Activated CD4-positive, alpha-beta T cell treated with anti-CD3 and anti-CD28 coated beads, Interleukin-2, amount 10 ng/mL, durations not matched to agents 7 days and 5 days (primary cell): ENCODE results near the gene CCDC33. TPM values are rescaled to one million over a fixed set of nuclear protein-coding genes. Genes with fewer than 3 reads are reported as not detected.

ENCODE experiments used
- CTCF ChIA-PET: fragments of 350-600 bp; sonication (Branson Sonifier 250); formaldehyde crosslinking; loops from one replicate; lab custom pipeline; 2021; ENCODE audit warnings: antibody characterized with exemption; lab: Charles Lee
- POLR2A ChIA-PET: fragments of 350-600 bp; sonication (Branson Sonifier 250); formaldehyde crosslinking; loops from one replicate; lab custom pipeline; 2021; ENCODE audit warnings: antibody characterized with exemption; lab: Charles Lee
- DNase-seq: peaks from one replicate; pipeline ENCODE4 v3.0.0-alpha.2; 2020
- H3K27ac Mint-ChIP-seq: one replicate; pipeline ENCODE4 v1.8.0; 2021; ENCODE audit warnings: mild to moderate bottlenecking, moderate library complexity, mixed read lengths
- H3K27me3 Mint-ChIP-seq: one replicate; pipeline ENCODE4 v1.8.0; 2021; ENCODE audit warnings: mixed read lengths
- H3K36me3 Mint-ChIP-seq: one replicate; pipeline ENCODE4 v1.8.0; 2021; ENCODE audit warnings: low read depth, mixed read lengths
- H3K4me1 Mint-ChIP-seq: one replicate; pipeline ENCODE4 v1.8.0; 2021; ENCODE audit warnings: mixed read lengths
- H3K4me3 Mint-ChIP-seq: one replicate; pipeline ENCODE4 v1.8.0; 2021; ENCODE audit warnings: mild to moderate bottlenecking, moderate library complexity, mixed read lengths
- H3K9me3 Mint-ChIP-seq: one replicate; pipeline ENCODE4 v1.8.0; 2021; ENCODE audit warnings: mixed read lengths
- total RNA-seq, 2 experiments: library from RNA; stranded (reverse); gene quantifications; one replicate each; pipeline ENCODE4 v1.2.3, GENCODE V29; 2021

Gene CCDC33
- total RNA-seq, 2 experiments from 2014 or later, result not detected

- H3K36me3 Mint-ChIP-seq, result no peaks in the 10 kb centered on the region
These were observed 6.5 kb downstream of the CCDC33 start for GRCh38 chr15:74242441-74243185.

GRCh38 chr15:74243431-74243830, 7.3 kb downstream of the CCDC33 start:
- no peaks in the 10 kb centered on the region for H3K36me3 Mint-ChIP-seq
- CTCF ChIA-PET, result interaction anchor here (1.0 kb wide), 1 partner anchor 15 kb away, joined by 3 read pairs; no protein-coding TSS in a partner anchor
- POLR2A ChIA-PET, result no interaction called here
- H3K4me3 Mint-ChIP-seq, result no peak overlapping the region
- peaks cover 24% of the 10 kb centered on the region for H3K27me3 Mint-ChIP-seq
- peaks cover 10% of the 10 kb centered on the region for H3K4me1 Mint-ChIP-seq
- DNase-seq, result no peak
- no peaks in the 10 kb centered on the region for H3K9me3 Mint-ChIP-seq
- no peak overlapping the region for H3K27ac Mint-ChIP-seq

More at GRCh38 chr15:74242441-74243185, 6.5 kb downstream of the CCDC33 start:
- H3K9me3 Mint-ChIP-seq, result no peaks in the 10 kb centered on the region
- CTCF ChIA-PET, result interaction anchor here (1.0 kb wide), 1 partner anchor 16 kb away, joined by 3 read pairs; no protein-coding TSS in a partner anchor
- no peak overlapping the region for H3K4me3 Mint-ChIP-seq
- peaks cover 10% of the 10 kb centered on the region for H3K4me1 Mint-ChIP-seq
- no peak overlapping the region for H3K27ac Mint-ChIP-seq
- POLR2A ChIA-PET, result no interaction called here
- DNase-seq, result no peak
- peaks cover 24% of the 10 kb centered on the region for H3K27me3 Mint-ChIP-seq

GRCh38 chr15:74244822-74245341, 8.8 kb downstream of the CCDC33 start:
- CTCF ChIA-PET, result interaction anchor here (1.1 kb wide), 1 partner anchor 53 kb away, joined by 3 read pairs; no protein-coding TSS in a partner anchor
- Mint-ChIP-seq H3K4me1 (peaks cover 10% of the 10 kb centered on the region), H3K9me3 (no peaks in the 10 kb centered on the region), H3K4me3 (no peak overlapping the region), H3K27me3 (peaks cover 24% of the 10 kb centered on the region), H3K36me3 (no peaks in the 10 kb centered on the region), H3K27ac (no peak overlapping the region)
- POLR2A ChIA-PET, result no interaction called here
- DNase-seq, result no peak

- ChIA-PET POLR2A (no interaction called here), CTCF (interaction anchor here (1.1 kb wide), 1 partner anchor 54 kb away, joined by 3 read pairs; no protein-coding TSS in a partner anchor)
- no peak overlapping the region for H3K4me3 Mint-ChIP-seq
- no peak overlapping the region for H3K27ac Mint-ChIP-seq
- H3K27me3 Mint-ChIP-seq, result peaks cover 24% of the 10 kb centered on the region
- peaks cover 10% of the 10 kb centered on the region for H3K4me1 Mint-ChIP-seq
- no peaks in the 10 kb centered on the region for H3K36me3 Mint-ChIP-seq
- H3K9me3 Mint-ChIP-seq, result no peaks in the 10 kb centered on the region
- peak; percentile 25 for DNase-seq
These were observed 9.3 kb downstream of the CCDC33 start for GRCh38 chr15:74245342-74245931.

- Mint-ChIP-seq H3K4me3 (no peak overlapping the region), H3K27ac (no peak overlapping the region), H3K36me3 (no peaks in the 10 kb centered on the region), H3K4me1 (peaks cover 2% of the 10 kb centered on the region), H3K27me3 (peaks cover 12% of the 10 kb centered on the region), H3K9me3 (no peaks in the 10 kb centered on the region)
- no peak for DNase-seq
- ChIA-PET CTCF (no interaction called here), POLR2A (no interaction called here)
These were observed 14.1 kb downstream of the CCDC33 start for GRCh38 chr15:74250266-74250665.

GRCh38 chr15:74251131-74251811, 15.1 kb downstream of the CCDC33 start:
- H3K9me3 Mint-ChIP-seq, result no peaks in the 10 kb centered on the region
- H3K4me1 Mint-ChIP-seq, result no peaks in the 10 kb centered on the region
- H3K27me3 Mint-ChIP-seq, result peaks cover 5% of the 10 kb centered on the region
- no peak for DNase-seq
- no peak overlapping the region for H3K27ac Mint-ChIP-seq
- CTCF ChIA-PET, result no interaction called here
- H3K4me3 Mint-ChIP-seq, result no peak overlapping the region
- H3K36me3 Mint-ChIP-seq, result no peaks in the 10 kb centered on the region
- POLR2A ChIA-PET, result no interaction called here

- no peaks in the 10 kb centered on the region for H3K9me3 Mint-ChIP-seq
- CTCF ChIA-PET, result no interaction called here
- no peak for DNase-seq
These were observed 16.2 kb downstream of the CCDC33 start for GRCh38 chr15:74252291-74252690.

GRCh38 chr15:74252721-74253120, 16.6 kb downstream of the CCDC33 start:
- POLR2A ChIA-PET, result no interaction called here
- no peak for DNase-seq
- no peak overlapping the region for H3K27ac Mint-ChIP-seq
- no peaks in the 10 kb centered on the region for H3K36me3 Mint-ChIP-seq
- H3K9me3 Mint-ChIP-seq, result no peaks in the 10 kb centered on the region
- no peaks in the 10 kb centered on the region for H3K4me1 Mint-ChIP-seq
- peaks cover 2% of the 10 kb centered on the region for H3K27me3 Mint-ChIP-seq
- H3K4me3 Mint-ChIP-seq, result no peak overlapping the region
- CTCF ChIA-PET, result no interaction called here

More at GRCh38 chr15:74252291-74252690, 16.2 kb downstream of the CCDC33 start:
- H3K4me1 Mint-ChIP-seq, result no peaks in the 10 kb centered on the region
- H3K27me3 Mint-ChIP-seq, result no peaks in the 10 kb centered on the region
- POLR2A ChIA-PET, result no interaction called here
- H3K27ac Mint-ChIP-seq, result no peak overlapping the region
- H3K4me3 Mint-ChIP-seq, result no peak overlapping the region
- no peaks in the 10 kb centered on the region for H3K36me3 Mint-ChIP-seq

- Mint-ChIP-seq H3K9me3 (no peaks in the 10 kb centered on the region), H3K36me3 (no peaks in the 10 kb centered on the region), H3K27me3 (peaks cover 2% of the 10 kb centered on the region), H3K4me1 (no peaks in the 10 kb centered on the region), H3K27ac (no peak overlapping the region), H3K4me3 (no peak overlapping the region)
- DNase-seq, result no peak
- ChIA-PET CTCF (interaction anchor here (1.1 kb wide), 1 partner anchor 21 kb away, joined by 3 read pairs; no protein-coding TSS in a partner anchor), POLR2A (no interaction called here)
These were observed 17.2 kb downstream of the CCDC33 start for GRCh38 chr15:74253211-74253921.

- Mint-ChIP-seq H3K27me3 (peaks cover 5% of the 10 kb centered on the region), H3K36me3 (no peaks in the 10 kb centered on the region), H3K9me3 (no peaks in the 10 kb centered on the region), H3K4me3 (no peak overlapping the region), H3K4me1 (no peaks in the 10 kb centered on the region), H3K27ac (no peak overlapping the region)
- no peak for DNase-seq
- ChIA-PET POLR2A (no interaction called here), CTCF (no interaction called here)
These were observed 21.0 kb downstream of the CCDC33 start for GRCh38 chr15:74257105-74257504.

- Mint-ChIP-seq H3K27ac (no peak overlapping the region), H3K9me3 (no peaks in the 10 kb centered on the region), H3K36me3 (no peaks in the 10 kb centered on the region), H3K27me3 (peaks cover 5% of the 10 kb centered on the region), H3K4me1 (no peaks in the 10 kb centered on the region), H3K4me3 (no peak overlapping the region)
- ChIA-PET POLR2A (no interaction called here), CTCF (no interaction called here)
- no peak for DNase-seq
These were observed 21.5 kb downstream of the CCDC33 start for GRCh38 chr15:74257623-74258022.
